GM19452 (cell line): Measurements from ENCODE around the gene CCDC200.
"Not testable (repeated sequence)": the region's sequence is repeated elsewhere in the genome, so short reads cannot be mapped to it uniquely, and the experiment has no call there.

Experiments used
- ATAC-seq: cut with Tn5 transposase; IDR thresholded peaks from one replicate; pipeline ENCODE4 v1.9.1; 2021; ENCODE audit not compliant: unreplicated experiment

Gene CCDC200

GRCh38 chr17:43216762-43217613 lies 11.4 kb downstream of the CCDC200 start:
- ATAC-seq = no peak

- no peak for ATAC-seq
These were observed 12.1 kb downstream of the CCDC200 start for GRCh38 chr17:43216369-43216761.

DNA sequence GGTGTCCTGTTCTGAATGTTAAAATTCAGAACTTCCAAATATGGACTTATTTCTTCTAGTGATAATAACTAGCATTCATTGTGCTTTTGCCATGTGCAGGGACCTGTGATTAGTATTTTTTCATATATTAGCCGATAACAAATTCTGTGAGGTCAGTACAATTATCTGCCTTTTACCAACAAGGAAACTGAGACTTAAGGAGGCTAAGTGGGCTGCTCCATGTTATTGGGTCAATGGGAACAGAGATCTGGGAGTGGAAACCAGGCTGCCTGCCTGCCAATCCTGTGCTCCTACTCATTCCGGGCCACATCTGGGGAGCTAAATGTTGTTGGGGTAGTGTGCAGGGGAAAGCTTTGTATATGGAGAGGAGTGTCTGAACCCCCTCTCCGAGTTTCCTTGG lies 13.1 kb downstream of the CCDC200 start:
- ATAC-seq = no peak

- no peak for ATAC-seq
These were observed 14.9 kb downstream of the CCDC200 start for GRCh38 chr17:43213545-43213944.

DNA sequence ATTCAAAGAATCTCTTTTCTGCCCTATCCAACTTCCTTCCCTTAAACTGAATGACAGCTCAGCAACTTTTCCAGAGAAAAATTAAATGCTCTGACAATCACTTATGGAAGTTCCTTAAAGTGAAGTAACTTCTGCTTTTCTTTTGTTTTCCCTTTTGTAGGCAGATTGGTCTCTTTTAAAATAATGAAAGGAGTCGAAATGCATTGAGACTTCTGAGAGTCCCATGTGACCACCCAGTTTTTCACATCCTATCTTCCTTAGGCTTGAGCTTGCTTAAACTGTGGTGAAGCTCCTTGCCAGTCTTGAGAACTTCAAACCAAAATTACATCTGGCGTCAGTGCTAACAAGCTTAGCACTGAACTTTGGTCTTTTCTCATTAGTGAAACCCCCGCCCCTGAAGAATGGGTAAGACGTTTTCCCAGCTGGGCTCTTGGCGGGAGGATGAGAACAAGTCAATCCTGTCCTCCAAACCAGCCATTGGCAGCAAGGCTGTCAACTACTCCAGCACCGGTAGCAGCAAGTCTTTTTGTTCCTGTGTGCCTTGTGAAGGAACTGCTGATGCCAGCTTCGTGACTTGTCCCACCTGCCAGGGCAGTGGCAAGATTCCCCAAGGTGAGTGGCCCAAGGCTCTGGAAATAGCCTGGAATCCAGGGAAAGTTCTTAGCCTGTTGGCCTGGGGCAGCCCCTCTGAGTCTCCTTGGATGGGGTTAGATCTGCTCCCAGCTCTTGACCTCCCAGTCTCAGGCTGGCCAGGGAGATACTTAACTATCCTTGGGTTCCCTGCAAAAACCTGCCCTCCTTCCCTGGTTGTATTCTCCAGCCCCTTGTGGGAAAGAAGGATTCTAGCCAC lies 15.6 kb downstream of the CCDC200 start:
- no peak for ATAC-seq

GRCh38 chr17:43211480-43212402 lies 16.7 kb downstream of the CCDC200 start, which contains the start of gene TMEM106A:
Gene TMEM106A, plus strand, starts transcription at chr17:43211875. Its CDS starts 1,167 bp downstream, at chr17:43213042.
- peak; percentile 73 for ATAC-seq

GRCh38 chr17:43211123-43211479 lies 17.3 kb downstream of the CCDC200 start:
- ATAC-seq = no peak

DNA sequence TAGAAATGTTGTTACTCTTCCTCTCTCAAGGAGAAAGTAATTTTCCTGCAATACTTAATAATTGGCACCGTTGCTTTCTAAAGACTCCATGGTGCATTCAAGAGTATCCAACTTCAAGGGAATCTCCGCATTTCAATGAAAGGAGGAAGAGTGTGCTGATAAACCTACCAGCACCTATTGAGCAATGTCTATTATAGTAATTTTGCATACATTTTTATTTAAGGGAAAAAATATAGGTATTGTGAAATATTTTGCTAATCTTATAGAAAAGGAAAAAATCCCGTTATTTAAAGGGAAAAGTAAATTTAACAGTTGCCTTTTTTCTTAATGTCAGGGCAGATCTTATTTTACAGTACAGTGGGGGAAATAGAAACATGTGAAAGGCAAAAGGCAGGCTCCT lies 17.8 kb downstream of the CCDC200 start:
- ATAC-seq = no peak

GRCh38 chr17:43203013-43203412 lies 25.4 kb downstream of the CCDC200 start:
- not testable (repeated sequence) for ATAC-seq

DNA sequence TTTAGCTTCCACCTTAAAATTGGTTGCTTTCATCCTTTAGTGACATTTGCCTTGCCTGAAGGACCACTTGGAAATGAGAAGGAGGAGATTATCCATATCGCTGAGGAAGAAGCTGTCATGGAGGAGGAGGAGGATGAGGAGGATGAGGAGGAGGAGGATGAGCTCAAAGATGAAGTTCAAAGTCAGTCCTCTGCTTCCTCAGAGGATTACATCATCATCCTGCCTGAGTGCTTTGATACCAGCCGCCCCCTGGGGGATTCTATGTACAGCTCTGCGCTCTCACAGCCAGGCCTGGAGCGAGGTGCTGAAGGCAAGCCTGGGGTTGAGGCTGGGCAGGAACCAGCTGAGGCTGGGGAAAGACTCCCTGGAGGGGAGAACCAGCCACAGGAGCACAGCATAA lies 28.3 kb downstream of the CCDC200 start:
- ATAC-seq = no peak

- ATAC-seq = no peak
These were observed 28.8 kb downstream of the CCDC200 start for GRCh38 chr17:43199633-43200032.

- no peak for ATAC-seq
These were observed 35.2 kb downstream of the CCDC200 start for GRCh38 chr17:43193251-43193650.

- not testable (repeated sequence) for ATAC-seq
These were observed 41.8 kb downstream of the CCDC200 start for GRCh38 chr17:43186656-43187055.

- no peak for ATAC-seq
These were observed 44.5 kb downstream of the CCDC200 start for GRCh38 chr17:43183921-43184320.

DNA sequence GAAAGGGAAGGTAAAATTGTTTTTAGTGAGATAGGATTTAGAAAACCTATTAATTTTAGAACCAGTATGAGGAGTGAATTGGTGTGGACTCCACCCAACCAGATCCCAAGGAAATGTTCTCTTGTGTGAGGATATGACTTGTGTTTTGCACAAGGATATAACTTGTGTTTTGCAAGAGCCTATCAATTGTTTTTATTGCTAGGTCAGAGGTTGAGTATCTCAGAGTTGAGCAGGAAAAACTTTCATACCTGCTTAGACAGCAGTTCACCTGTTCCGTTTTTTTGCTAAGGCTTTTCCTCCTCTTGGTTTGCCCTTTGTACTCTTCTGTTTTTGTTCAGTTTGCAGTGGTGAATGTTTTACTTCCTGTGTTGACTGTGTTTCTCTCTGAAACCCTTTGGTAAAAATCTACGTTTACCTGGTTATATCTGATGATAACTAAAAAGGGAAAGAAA lies 52.3 kb downstream of the CCDC200 start:
- ATAC-seq = no peak

DNA sequence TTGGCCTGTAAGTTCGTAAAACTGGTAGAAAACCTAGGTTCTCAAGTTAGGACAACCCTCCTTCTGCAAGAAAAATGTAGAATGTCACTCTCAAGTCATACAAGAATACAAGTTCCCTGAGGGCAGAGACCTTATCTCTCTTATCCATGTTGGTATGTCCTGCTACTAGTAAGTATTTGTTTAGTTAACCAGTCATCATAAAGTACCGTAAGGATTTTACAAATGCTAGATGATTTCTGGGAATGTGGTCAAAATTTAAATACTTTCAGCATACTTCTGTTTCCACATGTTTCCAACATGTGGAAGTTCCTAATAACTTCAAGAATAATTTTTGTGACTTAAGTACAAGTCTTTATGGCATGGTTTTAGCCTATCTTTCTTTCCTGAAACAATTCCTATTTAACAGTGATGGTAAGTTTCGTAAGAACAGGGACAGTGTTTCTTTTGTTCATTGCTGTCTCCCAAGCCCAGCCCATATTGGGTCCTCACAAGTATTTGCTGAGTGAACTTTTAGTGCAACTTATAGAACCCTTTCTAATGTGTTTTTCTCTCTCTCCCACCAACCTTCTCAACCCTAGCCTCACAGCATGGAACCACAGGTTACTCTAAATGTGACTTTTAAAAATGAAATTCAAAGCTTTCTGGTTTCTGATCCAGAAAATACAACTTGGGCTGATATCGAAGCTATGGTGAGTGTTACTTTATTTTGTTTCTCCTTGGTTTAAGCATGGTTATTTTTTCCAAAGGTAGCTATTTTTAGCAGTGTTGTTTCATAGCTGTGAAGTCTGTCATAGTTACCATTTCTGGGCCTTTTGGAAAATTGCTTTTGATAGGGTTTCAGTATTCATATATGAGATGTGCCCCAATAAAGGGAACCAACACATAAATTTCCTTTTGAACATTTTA lies 53.0 kb downstream of the CCDC200 start:
- no peak for ATAC-seq

DNA sequence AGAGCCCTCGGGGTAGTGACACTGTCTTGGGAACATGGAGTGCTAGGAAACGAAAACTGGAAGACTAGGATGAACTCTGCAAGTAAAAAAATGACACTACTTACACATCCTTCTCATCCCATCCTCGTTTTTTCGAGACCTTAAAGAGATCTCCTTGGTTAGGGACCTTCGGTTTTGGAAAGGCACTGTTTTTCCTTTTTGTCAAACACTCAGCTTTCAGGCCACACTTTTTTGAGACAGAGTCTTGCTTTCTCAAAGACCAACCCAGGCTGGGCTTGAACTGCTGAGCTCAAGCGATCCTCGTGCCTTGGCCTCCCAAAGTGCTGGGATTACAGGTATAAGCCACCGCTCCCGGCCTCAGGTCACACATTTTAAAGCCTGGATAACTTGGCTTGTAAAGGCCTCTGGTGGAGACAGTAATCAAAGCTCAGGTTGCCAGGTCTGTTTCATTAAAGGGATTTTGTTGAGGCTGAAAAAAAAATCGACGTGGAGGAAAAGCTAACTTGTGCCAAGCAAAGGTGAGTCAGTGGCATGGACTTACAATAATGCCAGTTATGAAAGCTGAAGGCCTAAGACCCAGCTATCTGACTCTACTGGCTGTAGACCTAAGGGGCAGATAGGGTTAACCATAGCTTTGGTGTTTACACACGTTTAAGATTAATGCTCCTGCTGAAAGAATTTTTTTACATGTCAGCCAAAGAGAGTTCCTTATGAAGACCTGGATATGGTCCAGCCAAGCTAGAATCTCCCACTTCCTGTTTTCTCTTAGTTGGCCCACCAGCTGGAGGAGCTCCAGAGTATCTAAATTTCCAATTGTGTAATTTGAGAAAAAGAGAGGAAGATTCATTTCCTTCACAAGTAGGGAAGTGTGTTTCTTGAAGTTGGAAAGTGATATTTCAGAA lies 56.6 kb downstream of the CCDC200 start:
- no peak for ATAC-seq
